PC-9 (cell line): Measurements from ENCODE around the gene MICU2.

Source experiments
- EZH2 ChIP-seq: fragments of 200-600 bp; sonication (generic); IDR thresholded peaks from 2 replicates; pipeline ENCODE4 v1.8.0; 2017; ENCODE audit warnings: antibody characterized with exemption, low read depth
- TF ChIP-seq, protein P1 (sequence below): fragments of 200-600 bp; sonication (generic); conservative IDR thresholded peaks from 2 replicates; pipeline ENCODE4 v1.6.1; 2017; ENCODE audit warnings: mixed run types, antibody characterized with exemption, mild to moderate bottlenecking, moderate library complexity

DNA sequence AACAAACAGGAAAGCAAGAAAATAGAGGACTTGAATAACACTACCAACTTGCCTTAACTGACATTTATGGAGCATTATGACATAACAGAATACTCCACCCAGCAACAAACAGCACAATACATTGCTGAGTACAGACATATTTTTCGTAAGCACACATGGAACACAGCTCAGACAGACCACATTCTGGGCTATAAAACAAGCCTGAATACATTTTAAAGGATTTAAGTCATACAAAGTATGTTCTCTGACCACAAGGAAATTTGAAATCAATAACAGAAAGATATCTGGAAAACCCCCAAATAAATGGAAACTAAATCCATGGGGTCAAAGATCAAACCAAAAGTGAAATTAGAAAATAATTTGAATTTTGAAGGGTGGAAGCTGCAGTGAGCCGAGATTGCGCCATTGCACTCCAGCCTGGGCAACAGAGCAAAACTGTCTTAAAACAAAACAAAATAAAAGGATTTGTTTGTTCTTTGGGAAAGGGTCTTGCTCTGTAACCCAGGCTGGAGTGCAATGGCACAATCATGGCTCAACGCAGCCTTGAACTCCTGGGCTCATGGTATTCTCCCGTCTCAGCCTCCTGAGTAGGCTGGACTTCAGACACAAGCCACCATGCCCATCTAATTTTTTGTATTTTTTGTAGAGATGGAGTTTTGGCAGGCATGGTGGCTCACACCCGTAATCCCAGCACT is 150.4 kb downstream of the MICU2 start:
- TF ChIP-seq EZH2 = no peak
- TF ChIP-seq, protein P1, sequence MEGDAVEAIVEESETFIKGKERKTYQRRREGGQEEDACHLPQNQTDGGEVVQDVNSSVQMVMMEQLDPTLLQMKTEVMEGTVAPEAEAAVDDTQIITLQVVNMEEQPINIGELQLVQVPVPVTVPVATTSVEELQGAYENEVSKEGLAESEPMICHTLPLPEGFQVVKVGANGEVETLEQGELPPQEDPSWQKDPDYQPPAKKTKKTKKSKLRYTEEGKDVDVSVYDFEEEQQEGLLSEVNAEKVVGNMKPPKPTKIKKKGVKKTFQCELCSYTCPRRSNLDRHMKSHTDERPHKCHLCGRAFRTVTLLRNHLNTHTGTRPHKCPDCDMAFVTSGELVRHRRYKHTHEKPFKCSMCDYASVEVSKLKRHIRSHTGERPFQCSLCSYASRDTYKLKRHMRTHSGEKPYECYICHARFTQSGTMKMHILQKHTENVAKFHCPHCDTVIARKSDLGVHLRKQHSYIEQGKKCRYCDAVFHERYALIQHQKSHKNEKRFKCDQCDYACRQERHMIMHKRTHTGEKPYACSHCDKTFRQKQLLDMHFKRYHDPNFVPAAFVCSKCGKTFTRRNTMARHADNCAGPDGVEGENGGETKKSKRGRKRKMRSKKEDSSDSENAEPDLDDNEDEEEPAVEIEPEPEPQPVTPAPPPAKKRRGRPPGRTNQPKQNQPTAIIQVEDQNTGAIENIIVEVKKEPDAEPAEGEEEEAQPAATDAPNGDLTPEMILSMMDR = no peak
